ENCODE results near the gene EMC9.

- TF ChIP-seq CTCF (IDR thresholded peaks at IDR 0.05) (no peak), POLR2A (IDR thresholded peaks at IDR 0.05) (peak in 1 of 2 donors; percentile 12)
Measured at GRCh38 chr14:24095271-24096068, 45.9 kb downstream of the EMC9 start.

Measured in thyroid gland (tissue), 4 donors.